IgD-negative memory B cell (primary cell): ENCODE measurements around the gene ELOVL6. TPM values are rescaled to one million over a fixed set of nuclear protein-coding genes. Genes with fewer than 3 reads are reported as not detected.

Experiments used
- H3K27ac Mint-ChIP-seq, 3 donors: one replicate each; pipeline ENCODE4 v1.8.0; 2020 to 2022; ENCODE audit warnings: mild to moderate bottlenecking in 3 of 3, mixed read lengths in 3 of 3, moderate library complexity in 1 of 3
- H3K27me3 Mint-ChIP-seq: one replicate; pipeline ENCODE4 v1.8.0; 2021; ENCODE audit warnings: mixed read lengths
- H3K36me3 Mint-ChIP-seq: one replicate; pipeline ENCODE4 v1.8.0; 2020; ENCODE audit warnings: mild to moderate bottlenecking, mixed read lengths
- H3K4me1 Mint-ChIP-seq, 3 donors: one replicate each; pipeline ENCODE4 v1.8.0; 2020 to 2022; ENCODE audit warnings: mixed read lengths in 3 of 3, mild to moderate bottlenecking in 1 of 3
- H3K4me3 Mint-ChIP-seq, 4 donors: one replicate each; pipeline ENCODE4 v1.8.0; 2020 to 2022; ENCODE audit warnings: mild to moderate bottlenecking in 4 of 4, mixed read lengths in 4 of 4, moderate library complexity in 3 of 4
- H3K9me3 Mint-ChIP-seq, 3 donors: one replicate each; pipeline ENCODE4 v1.8.0; 2020 to 2021; ENCODE audit warnings: mixed read lengths in 3 of 3, mild to moderate bottlenecking in 1 of 3
- polyA plus RNA-seq: library from polyadenylated mRNA; unstranded; fragments of 300-500 nt; fragmentation: Illumina TruSeq; gene quantifications from one replicate; pipeline ENCODE4 v1.2.3, GENCODE V29; 2021

The ELOVL6 gene
- polyA plus RNA-seq, 1 donor from 2014 or later = 0.08 TPM

GRCh38 chr4:110131916-110132315, 66.5 kb downstream of the ELOVL6 start:
- no peaks in the 10 kb centered on the region for H3K4me1 Mint-ChIP-seq
- H3K36me3 Mint-ChIP-seq = no peaks in the 10 kb centered on the region
- no peak overlapping the region for H3K4me3 Mint-ChIP-seq
- no peak overlapping the region for H3K27ac Mint-ChIP-seq
- no peaks in the 10 kb centered on the region for H3K9me3 Mint-ChIP-seq
- H3K27me3 Mint-ChIP-seq = no peaks in the 10 kb centered on the region

DNA sequence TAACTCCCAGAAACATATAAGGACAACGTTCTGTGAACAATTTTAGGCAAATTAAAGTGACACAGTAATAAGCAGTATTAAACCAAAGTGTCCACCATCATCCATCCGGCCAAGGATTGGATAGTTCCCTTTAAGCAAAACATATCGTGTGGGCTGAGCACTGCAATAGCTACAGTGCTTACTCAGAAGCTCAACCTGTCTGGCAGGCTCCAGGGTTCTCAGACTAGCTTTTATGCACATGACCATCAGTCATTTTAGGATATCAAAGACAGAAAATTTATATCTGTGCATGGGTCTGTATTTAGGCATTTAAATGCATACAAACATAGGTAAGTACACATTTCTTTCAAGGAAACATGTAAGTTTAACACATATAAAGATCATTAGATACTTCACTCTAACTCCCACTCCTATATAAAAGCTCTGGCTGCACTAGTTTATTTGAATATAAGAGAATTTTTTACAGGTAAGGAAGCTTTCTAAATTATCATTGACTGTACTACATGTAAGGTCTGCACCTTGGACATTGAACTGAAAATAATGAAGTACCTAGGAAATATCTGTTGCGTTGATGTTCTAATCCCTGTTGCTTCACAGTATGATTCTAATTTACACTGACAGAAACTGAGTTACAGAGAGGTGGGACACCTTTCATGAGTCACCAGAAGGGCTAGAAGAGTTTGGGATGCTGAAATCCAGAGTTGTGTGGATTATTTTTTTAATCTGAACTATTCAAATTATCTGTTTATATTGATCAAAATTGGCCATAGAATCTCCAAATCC, 67.6 kb downstream of the ELOVL6 start:
- no peak overlapping the region for H3K27ac Mint-ChIP-seq

DNA sequence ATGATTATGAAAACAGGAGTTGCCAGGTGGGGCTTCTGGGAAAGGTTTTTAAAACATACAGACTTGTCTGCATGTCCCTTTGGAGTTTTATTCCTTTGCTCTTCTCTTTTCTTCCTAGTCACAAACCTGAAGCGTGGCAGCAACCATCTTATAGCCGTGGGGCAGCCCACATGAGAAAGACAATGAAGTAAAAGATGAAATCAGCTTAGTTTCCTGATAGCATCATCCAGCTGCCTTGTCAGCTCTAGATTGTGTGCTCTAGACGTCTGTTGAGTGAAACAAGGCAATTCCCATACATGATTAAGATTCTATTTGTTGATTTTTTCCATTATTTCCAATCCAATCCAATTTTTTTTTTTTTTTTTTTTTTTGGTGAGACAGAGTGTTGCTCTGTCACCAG, 68.9 kb downstream of the ELOVL6 start:
- no peaks in the 10 kb centered on the region for H3K36me3 Mint-ChIP-seq
- H3K9me3 Mint-ChIP-seq = no peaks in the 10 kb centered on the region
- no peak overlapping the region for H3K4me3 Mint-ChIP-seq
- H3K27ac Mint-ChIP-seq = no peak overlapping the region
- no peaks in the 10 kb centered on the region for H3K27me3 Mint-ChIP-seq
- H3K4me1 Mint-ChIP-seq = no peaks in the 10 kb centered on the region

More for the DNA sequence above, 67.6 kb downstream of the ELOVL6 start:
- Mint-ChIP-seq H3K9me3 (no peaks in the 10 kb centered on the region), H3K36me3 (no peaks in the 10 kb centered on the region), H3K27me3 (no peaks in the 10 kb centered on the region), H3K4me3 (no peak overlapping the region), H3K4me1 (no peaks in the 10 kb centered on the region)

- H3K9me3 Mint-ChIP-seq = peaks cover 0 to 3% (median 0%) of the 10 kb centered on the region in 3 donors
- H3K27me3 Mint-ChIP-seq = no peaks in the 10 kb centered on the region
- no peak overlapping the region for H3K27ac Mint-ChIP-seq
- no peaks in the 10 kb centered on the region for H3K36me3 Mint-ChIP-seq
- H3K4me1 Mint-ChIP-seq = no peaks in the 10 kb centered on the region
- no peak overlapping the region for H3K4me3 Mint-ChIP-seq
Observed at GRCh38 chr4:110128472-110128919, 69.9 kb downstream of the ELOVL6 start.

DNA sequence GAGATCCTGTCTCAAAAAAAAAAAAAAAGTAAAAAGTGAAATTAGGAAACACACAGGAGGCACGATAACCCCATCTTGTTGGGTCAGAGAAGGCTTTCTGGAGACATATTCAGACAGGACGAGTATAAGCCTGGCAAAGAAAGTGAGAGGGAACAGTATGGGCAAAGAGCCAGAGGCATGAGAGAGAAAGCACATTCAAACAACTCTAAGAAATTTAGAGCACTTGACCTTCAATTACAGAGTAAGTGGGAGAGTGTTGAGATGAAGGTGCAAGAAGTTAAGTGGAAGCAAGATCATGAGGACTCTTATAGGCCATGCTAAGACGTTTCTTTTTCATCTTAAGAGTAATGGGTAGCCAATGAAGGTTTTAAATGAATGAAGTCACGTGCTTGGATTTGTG, 70.4 kb downstream of the ELOVL6 start:
- no peaks in the 10 kb centered on the region for H3K36me3 Mint-ChIP-seq
- H3K4me1 Mint-ChIP-seq = no peaks in the 10 kb centered on the region
- H3K9me3 Mint-ChIP-seq = peaks cover 0 to 3% (median 0%) of the 10 kb centered on the region in 3 donors
- H3K27me3 Mint-ChIP-seq = no peaks in the 10 kb centered on the region
- no peak overlapping the region for H3K4me3 Mint-ChIP-seq
- no peak overlapping the region for H3K27ac Mint-ChIP-seq

DNA sequence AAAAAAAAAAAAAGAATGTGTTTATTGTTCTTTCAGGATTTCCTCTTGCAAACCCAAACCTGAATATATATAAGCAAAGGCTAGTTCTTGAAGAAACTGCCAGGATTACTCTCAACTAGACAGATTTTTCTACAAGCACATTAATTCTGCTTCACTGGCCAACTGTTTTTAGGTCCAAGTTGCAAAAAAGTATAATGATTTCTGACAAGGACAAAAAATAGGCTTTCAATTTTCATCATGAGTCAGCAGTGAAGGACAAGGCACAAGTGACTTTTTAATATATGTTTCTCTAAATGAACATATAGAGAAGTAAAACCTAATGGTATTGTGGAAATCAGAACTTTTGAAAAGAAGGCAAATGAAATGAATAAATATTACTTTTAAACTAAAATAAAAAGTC, 73.7 kb downstream of the ELOVL6 start:
- Mint-ChIP-seq H3K36me3 (no peaks in the 10 kb centered on the region), H3K27me3 (no peaks in the 10 kb centered on the region), H3K4me1 (peaks cover 0 to 2% (median 0%) of the 10 kb centered on the region in 3 donors), H3K27ac (no peak overlapping the region), H3K4me3 (no peak overlapping the region), H3K9me3 (peaks cover 0 to 3% (median 0%) of the 10 kb centered on the region in 3 donors)

GRCh38 chr4:110122201-110122600, 76.2 kb downstream of the ELOVL6 start:
- no peaks in the 10 kb centered on the region for H3K27me3 Mint-ChIP-seq
- no peaks in the 10 kb centered on the region for H3K36me3 Mint-ChIP-seq
- H3K4me3 Mint-ChIP-seq = no peak overlapping the region
- H3K27ac Mint-ChIP-seq = no peak overlapping the region
- H3K4me1 Mint-ChIP-seq = peaks cover 0 to 3% (median 0%) of the 10 kb centered on the region in 3 donors
- peaks cover 0 to 3% (median 0%) of the 10 kb centered on the region in 3 donors for H3K9me3 Mint-ChIP-seq

DNA sequence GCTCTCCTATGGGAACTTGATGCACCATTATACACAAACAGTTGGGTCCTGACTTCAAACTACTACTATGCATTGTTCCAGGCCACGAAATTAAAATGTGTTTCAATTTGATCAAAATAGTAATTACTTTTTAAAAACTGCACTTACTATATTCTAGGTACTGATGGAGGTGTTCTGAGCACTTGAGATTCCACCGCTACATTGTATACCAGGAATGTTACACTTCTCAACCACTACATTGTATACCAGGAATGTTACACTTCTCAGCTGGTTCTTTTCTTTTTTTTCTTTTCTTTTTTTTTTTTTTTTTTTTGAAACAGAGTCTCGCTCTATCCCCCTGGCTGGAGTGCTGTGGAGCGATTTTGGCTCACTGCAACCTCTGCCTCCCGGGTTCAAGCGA, 77.9 kb downstream of the ELOVL6 start:
- Mint-ChIP-seq H3K9me3 (peaks cover 0 to 3% (median 0%) of the 10 kb centered on the region in 3 donors), H3K27ac (no peak overlapping the region), H3K36me3 (no peaks in the 10 kb centered on the region), H3K4me3 (no peak overlapping the region), H3K4me1 (peaks cover 0 to 3% (median 0%) of the 10 kb centered on the region in 3 donors), H3K27me3 (no peaks in the 10 kb centered on the region)

DNA sequence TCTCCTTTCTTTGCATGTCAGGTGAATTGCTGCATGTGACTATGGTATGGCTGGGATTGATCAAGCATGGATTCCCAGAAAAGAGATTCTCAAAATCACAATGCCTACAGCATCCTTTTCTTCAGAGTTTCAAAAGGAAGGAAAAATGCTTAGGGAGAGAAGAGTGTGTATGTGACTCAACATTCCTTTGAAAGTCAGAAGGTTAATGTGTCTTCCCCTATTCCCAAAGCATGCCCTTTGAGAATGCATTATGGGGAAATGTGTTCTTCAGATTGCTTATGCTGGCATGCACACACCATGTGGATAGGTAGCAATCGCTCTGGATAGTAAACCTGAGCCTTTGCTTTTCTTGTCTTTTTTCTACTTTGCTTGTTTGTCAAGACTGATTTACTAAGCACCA, 78.5 kb downstream of the ELOVL6 start:
- Mint-ChIP-seq H3K9me3 (peaks cover 0 to 3% (median 0%) of the 10 kb centered on the region in 3 donors), H3K36me3 (no peaks in the 10 kb centered on the region), H3K27ac (no peak overlapping the region), H3K4me1 (peaks cover 0 to 3% (median 0%) of the 10 kb centered on the region in 3 donors), H3K27me3 (no peaks in the 10 kb centered on the region), H3K4me3 (no peak overlapping the region)

DNA sequence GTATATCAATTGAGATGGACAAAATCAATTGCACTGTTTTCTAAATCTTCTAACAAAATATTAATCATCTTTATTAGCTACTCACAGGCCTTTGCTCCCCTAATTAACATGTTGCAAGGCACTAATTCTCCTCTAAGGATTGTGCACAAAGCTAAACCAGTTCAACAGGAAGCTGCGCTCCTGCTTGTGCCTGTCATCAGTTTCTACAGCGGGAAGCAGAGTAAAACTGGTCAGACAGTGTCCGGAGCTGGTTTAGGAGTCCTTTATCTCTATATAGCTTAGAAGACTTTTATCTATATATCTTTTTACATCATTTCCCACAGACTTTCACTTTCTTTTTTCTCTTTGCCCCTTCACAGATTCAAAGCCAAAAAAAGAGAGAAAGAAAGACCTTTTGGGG, 79.1 kb downstream of the ELOVL6 start:
- H3K36me3 Mint-ChIP-seq = no peaks in the 10 kb centered on the region

DNA sequence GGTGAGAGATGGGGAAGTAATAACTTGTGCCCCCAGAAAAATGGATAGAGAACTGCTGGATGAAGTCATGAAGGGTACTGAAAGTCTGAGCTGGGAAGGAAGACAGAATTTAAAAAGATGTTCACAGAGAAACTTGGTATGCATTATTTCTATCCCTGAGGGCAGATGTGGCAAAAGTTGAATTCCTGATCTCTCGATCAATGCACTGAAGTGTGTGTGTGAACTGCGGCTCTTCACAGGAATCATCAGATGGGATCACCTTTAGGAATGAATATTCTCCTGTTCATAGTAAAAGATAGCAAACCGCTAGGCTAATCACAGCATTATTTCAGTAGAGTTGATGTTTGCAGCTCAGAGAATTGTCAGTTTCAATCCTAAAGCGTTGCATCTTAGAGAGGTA, 86.4 kb downstream of the ELOVL6 start:
- Mint-ChIP-seq H3K4me1 (peaks cover 0 to 4% (median 0%) of the 10 kb centered on the region in 3 donors), H3K36me3 (no peaks in the 10 kb centered on the region), H3K27ac (no peak overlapping the region), H3K9me3 (no peaks in the 10 kb centered on the region), H3K27me3 (peaks cover 2% of the 10 kb centered on the region), H3K4me3 (no peak overlapping the region)

More for the DNA sequence above, 79.1 kb downstream of the ELOVL6 start:
- Mint-ChIP-seq H3K9me3 (peaks cover 0 to 3% (median 0%) of the 10 kb centered on the region in 3 donors), H3K27me3 (no peaks in the 10 kb centered on the region), H3K27ac (no peak overlapping the region), H3K4me1 (peaks cover 0 to 3% (median 0%) of the 10 kb centered on the region in 3 donors), H3K4me3 (no peak overlapping the region)

GRCh38 chr4:110109455-110109854, 89.0 kb downstream of the ELOVL6 start:
- Mint-ChIP-seq H3K4me3 (no peak overlapping the region), H3K9me3 (no peaks in the 10 kb centered on the region), H3K27ac (no peak overlapping the region), H3K27me3 (peaks cover 2% of the 10 kb centered on the region), H3K4me1 (peaks cover 0 to 4% (median 0%) of the 10 kb centered on the region in 3 donors), H3K36me3 (no peaks in the 10 kb centered on the region)

- H3K27ac Mint-ChIP-seq = no peak overlapping the region
Observed at GRCh38 chr4:110108960-110109359, 89.5 kb downstream of the ELOVL6 start.

DNA sequence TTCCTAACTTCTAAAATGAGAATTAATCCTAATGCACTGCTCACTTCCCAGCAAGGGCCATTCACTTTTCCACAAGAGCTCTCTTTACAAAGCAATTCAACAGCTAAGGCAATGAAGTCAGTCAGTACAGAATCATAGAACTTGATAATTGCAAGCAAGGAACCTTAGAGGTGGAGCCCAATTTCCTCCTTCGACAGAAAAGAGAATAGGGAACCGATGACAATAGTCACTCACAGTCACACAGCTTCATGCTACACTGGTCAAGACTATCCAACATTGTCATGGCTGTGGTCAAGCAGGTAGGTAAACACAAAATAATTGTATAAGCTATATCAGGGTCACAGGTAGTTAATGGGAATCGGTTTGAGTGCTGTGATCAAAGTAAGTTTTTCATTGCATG, 90.0 kb downstream of the ELOVL6 start:
- Mint-ChIP-seq H3K4me3 (no peak overlapping the region), H3K4me1 (peaks cover 0 to 4% (median 0%) of the 10 kb centered on the region in 3 donors), H3K36me3 (no peaks in the 10 kb centered on the region), H3K9me3 (no peaks in the 10 kb centered on the region), H3K27me3 (peaks cover 2% of the 10 kb centered on the region), H3K27ac (no peak overlapping the region)

More at GRCh38 chr4:110108960-110109359, 89.5 kb downstream of the ELOVL6 start:
- no peaks in the 10 kb centered on the region for H3K9me3 Mint-ChIP-seq
- H3K27me3 Mint-ChIP-seq = peaks cover 2% of the 10 kb centered on the region
- no peak overlapping the region for H3K4me3 Mint-ChIP-seq
- no peaks in the 10 kb centered on the region for H3K36me3 Mint-ChIP-seq
- peaks cover 0 to 4% (median 0%) of the 10 kb centered on the region in 3 donors for H3K4me1 Mint-ChIP-seq

- Mint-ChIP-seq H3K4me1 (peaks cover 0 to 4% (median 0%) of the 10 kb centered on the region in 3 donors), H3K9me3 (no peaks in the 10 kb centered on the region), H3K27ac (no peak overlapping the region), H3K27me3 (no peaks in the 10 kb centered on the region), H3K36me3 (no peaks in the 10 kb centered on the region), H3K4me3 (no peak overlapping the region)
Observed at GRCh38 chr4:110107866-110108265, 90.5 kb downstream of the ELOVL6 start.

- H3K36me3 Mint-ChIP-seq = no peaks in the 10 kb centered on the region
- H3K4me1 Mint-ChIP-seq = peaks cover 0 to 4% (median 0%) of the 10 kb centered on the region in 3 donors
- no peaks in the 10 kb centered on the region for H3K9me3 Mint-ChIP-seq
- H3K27ac Mint-ChIP-seq = no peak overlapping the region
- H3K27me3 Mint-ChIP-seq = no peaks in the 10 kb centered on the region
- no peak overlapping the region for H3K4me3 Mint-ChIP-seq
Observed at GRCh38 chr4:110106931-110107296, 91.5 kb downstream of the ELOVL6 start.
